Measurements from ENCODE around the gene CARS2. TPM values are rescaled to one million over a fixed set of nuclear protein-coding genes. Genes with fewer than 3 reads are reported as not detected.

CARS2 gene
- total RNA-seq, 3 donors from 2014 or later (not counting 1 experiment from before 2014, with no cell fraction given): 65.3 to 77.3 (median 73.0) TPM

DNA sequence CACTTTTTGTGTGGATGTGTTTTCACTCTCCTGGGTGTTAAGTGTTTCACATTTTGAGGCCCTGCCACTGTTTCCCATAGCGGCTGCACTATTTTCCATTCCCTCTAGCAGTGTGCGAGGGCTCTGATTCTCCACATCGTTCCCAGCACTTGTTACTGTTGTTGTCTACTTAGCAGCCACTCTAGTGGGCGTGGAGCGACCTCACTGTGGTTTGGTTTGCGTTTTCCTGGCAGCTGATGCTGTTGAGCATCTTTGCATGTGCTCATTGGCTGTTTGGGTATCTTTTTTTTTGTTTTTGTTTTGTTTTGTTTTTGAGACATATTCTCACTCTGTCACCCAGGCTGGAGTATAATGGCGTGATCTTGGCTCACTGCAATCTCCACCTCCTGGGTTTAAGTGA, 76.2 kb downstream of the CARS2 start:
- H3K9me3 ChIP-seq (ENCODE audit: control insufficient read depth, insufficient read depth, low read length): no peaks in the 10 kb centered on the region
- no peak overlapping the region for H3K4me3 Mint-ChIP-seq
- H3K27me3 ChIP-seq (ENCODE audit: control insufficient read depth, insufficient read depth, low read length): no peaks in the 10 kb centered on the region
- peaks cover 24 to 32% of the 10 kb centered on the region in 2 donors for H3K4me1 Mint-ChIP-seq
- TF ChIP-seq, protein P1, sequence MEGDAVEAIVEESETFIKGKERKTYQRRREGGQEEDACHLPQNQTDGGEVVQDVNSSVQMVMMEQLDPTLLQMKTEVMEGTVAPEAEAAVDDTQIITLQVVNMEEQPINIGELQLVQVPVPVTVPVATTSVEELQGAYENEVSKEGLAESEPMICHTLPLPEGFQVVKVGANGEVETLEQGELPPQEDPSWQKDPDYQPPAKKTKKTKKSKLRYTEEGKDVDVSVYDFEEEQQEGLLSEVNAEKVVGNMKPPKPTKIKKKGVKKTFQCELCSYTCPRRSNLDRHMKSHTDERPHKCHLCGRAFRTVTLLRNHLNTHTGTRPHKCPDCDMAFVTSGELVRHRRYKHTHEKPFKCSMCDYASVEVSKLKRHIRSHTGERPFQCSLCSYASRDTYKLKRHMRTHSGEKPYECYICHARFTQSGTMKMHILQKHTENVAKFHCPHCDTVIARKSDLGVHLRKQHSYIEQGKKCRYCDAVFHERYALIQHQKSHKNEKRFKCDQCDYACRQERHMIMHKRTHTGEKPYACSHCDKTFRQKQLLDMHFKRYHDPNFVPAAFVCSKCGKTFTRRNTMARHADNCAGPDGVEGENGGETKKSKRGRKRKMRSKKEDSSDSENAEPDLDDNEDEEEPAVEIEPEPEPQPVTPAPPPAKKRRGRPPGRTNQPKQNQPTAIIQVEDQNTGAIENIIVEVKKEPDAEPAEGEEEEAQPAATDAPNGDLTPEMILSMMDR (IDR thresholded peaks at IDR 0.05): no peak
- no peaks in the 10 kb centered on the region for H3K36me3 Mint-ChIP-seq
- DNase-seq (peak in 1 of 2 donors; percentile 63), ATAC-seq (peak in 2 of 3 donors; percentile 58 to 70)
- no peaks in the 10 kb centered on the region for H3K27me3 Mint-ChIP-seq (ENCODE audit: low read depth in 2 of 2)
- intact Hi-C loops (cut with micrococcal nuclease): no loop called here
- 70% methylated on average over 7 of the region's 7 CpGs for WGBS (ENCODE audit: insufficient coverage)
- no peak overlapping the region for H3K27ac ChIP-seq (ENCODE audit: low read length)
- no peak overlapping the region for H3K4me3 ChIP-seq (ENCODE audit: low read length)
- no peaks in the 10 kb centered on the region for H3K9me3 Mint-ChIP-seq
- H3K27ac Mint-ChIP-seq: peak overlapping the region; percentile 18 to 61
- peaks cover 12% of the 10 kb centered on the region for H3K4me1 ChIP-seq (ENCODE audit: control insufficient read depth, insufficient read depth, low read length)
- peaks cover 19% of the 10 kb centered on the region for H3K36me3 ChIP-seq (ENCODE audit: control insufficient read depth, insufficient read depth, low read length)

DNA sequence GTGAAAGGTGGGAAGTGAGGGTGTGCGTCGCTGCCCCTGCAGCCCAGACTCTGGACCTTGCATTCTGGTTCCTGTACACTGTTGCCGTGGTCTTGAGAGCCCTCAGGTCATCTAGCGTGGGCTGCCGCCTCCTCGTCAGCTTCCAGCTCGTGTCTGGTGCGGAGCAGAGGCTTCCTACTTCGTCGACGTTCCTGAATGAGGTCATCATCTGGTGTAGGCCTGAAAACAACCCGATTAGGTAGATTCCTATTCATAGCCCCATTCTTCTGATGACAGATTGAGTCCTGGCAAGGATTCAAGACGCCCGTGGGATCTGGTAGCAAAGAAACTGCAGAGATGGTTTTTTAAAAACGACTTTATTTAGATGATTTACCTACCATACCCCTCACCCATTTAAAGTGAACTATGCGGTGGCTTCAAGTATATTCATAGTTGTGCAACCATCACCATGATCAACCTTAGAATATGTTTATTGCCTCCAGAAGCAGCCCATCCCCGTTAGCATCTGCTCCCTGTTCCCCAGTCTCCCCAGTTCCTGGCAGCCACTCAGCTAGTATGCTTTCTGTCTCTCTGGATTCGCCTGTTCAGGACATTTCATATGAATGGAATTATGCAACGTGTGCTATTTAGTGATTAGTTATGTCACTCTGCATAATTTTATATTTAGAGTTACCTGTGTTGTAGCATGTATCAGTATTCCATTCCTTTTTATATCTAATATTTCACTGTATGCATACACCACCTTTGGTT, 76.8 kb downstream of the CARS2 start:
- intact Hi-C loops (cut with micrococcal nuclease): no loop called here
- H3K27ac Mint-ChIP-seq: peak overlapping the region; percentile 18 to 61
- Histone ChIP-seq H3K9me3 (ENCODE audit: control insufficient read depth, insufficient read depth, low read length) (no peaks in the 10 kb centered on the region), H3K27ac (ENCODE audit: low read length) (no peak overlapping the region), H3K4me1 (ENCODE audit: control insufficient read depth, insufficient read depth, low read length) (peaks cover 12% of the 10 kb centered on the region), H3K27me3 (ENCODE audit: control insufficient read depth, insufficient read depth, low read length) (no peaks in the 10 kb centered on the region), H3K36me3 (ENCODE audit: control insufficient read depth, insufficient read depth, low read length) (peaks cover 16% of the 10 kb centered on the region), H3K4me3 (ENCODE audit: low read length) (no peak overlapping the region)
- H3K27me3 Mint-ChIP-seq (ENCODE audit: low read depth in 2 of 2): no peaks in the 10 kb centered on the region
- peak in 1 of 3 donors; percentile 3 for ATAC-seq
- peaks cover 24 to 32% of the 10 kb centered on the region in 2 donors for H3K4me1 Mint-ChIP-seq
- H3K36me3 Mint-ChIP-seq: no peaks in the 10 kb centered on the region
- 94% methylated on average over 18 of the region's 19 CpGs for WGBS (ENCODE audit: insufficient coverage)
- no peak for DNase-seq
- H3K9me3 Mint-ChIP-seq: no peaks in the 10 kb centered on the region
- H3K4me3 Mint-ChIP-seq: no peak overlapping the region
- TF ChIP-seq, protein P1 (IDR thresholded peaks at IDR 0.05): no peak

DNA sequence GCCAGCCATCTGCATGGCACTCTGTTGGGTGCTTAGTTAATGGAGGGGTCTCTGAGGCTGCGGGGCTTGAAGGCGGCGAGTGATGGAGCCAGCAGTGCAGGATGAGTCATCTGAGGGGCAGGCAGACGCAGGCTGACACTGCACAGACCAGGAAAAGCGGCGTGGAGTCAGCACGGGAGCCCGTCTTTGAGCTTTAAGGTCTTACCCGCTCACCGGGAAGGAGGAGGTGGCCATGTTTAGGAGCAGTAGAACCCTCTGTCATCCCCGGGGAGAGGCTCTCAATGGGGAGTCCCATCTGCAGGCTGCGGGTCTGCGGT, 77.5 kb downstream of the CARS2 start:
- ATAC-seq (no peak), DNase-seq (no peak)
- Mint-ChIP-seq H3K9me3 (no peaks in the 10 kb centered on the region), H3K4me3 (no peak overlapping the region), H3K27me3 (ENCODE audit: low read depth in 2 of 2) (no peaks in the 10 kb centered on the region), H3K4me1 (peaks cover 24 to 32% of the 10 kb centered on the region in 2 donors), H3K27ac (no peak overlapping the region), H3K36me3 (no peaks in the 10 kb centered on the region)
- WGBS (ENCODE audit: insufficient coverage): 97% methylated on average over 13 of the region's 13 CpGs
- intact Hi-C loops (cut with micrococcal nuclease): no loop called here
- peaks cover 16% of the 10 kb centered on the region for H3K36me3 ChIP-seq (ENCODE audit: control insufficient read depth, insufficient read depth, low read length)
- no peaks in the 10 kb centered on the region for H3K9me3 ChIP-seq (ENCODE audit: control insufficient read depth, insufficient read depth, low read length)
- peaks cover 12% of the 10 kb centered on the region for H3K4me1 ChIP-seq (ENCODE audit: control insufficient read depth, insufficient read depth, low read length)
- H3K27ac ChIP-seq (ENCODE audit: low read length): no peak overlapping the region
- TF ChIP-seq, protein P1 (IDR thresholded peaks at IDR 0.05): no peak
- H3K27me3 ChIP-seq (ENCODE audit: control insufficient read depth, insufficient read depth, low read length): no peaks in the 10 kb centered on the region
- no peak overlapping the region for H3K4me3 ChIP-seq (ENCODE audit: low read length)

All from natural killer cell (primary cell).